Measurements from ENCODE around the gene CASP3.

DNA sequence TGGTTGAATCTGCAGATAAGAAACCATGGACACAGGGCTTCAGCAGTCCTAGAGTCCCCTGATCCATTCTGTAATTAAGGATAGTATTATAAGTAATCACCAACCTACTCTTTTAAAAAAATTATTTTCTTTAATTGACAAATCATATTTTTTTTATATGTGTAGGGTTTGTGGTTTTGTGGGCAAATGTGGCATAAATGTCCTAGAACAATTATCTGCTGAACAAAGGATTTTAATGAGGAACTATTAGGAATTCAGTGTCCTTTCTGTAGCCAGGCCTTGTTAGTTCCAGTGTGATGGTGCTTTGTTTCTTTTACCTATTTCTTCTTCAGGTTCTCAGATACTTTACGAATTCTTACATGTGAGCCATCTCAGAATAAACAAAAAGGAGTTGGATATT lies 32.7 kb upstream of the CASP3 start:
- TF ChIP-seq, protein P1, sequence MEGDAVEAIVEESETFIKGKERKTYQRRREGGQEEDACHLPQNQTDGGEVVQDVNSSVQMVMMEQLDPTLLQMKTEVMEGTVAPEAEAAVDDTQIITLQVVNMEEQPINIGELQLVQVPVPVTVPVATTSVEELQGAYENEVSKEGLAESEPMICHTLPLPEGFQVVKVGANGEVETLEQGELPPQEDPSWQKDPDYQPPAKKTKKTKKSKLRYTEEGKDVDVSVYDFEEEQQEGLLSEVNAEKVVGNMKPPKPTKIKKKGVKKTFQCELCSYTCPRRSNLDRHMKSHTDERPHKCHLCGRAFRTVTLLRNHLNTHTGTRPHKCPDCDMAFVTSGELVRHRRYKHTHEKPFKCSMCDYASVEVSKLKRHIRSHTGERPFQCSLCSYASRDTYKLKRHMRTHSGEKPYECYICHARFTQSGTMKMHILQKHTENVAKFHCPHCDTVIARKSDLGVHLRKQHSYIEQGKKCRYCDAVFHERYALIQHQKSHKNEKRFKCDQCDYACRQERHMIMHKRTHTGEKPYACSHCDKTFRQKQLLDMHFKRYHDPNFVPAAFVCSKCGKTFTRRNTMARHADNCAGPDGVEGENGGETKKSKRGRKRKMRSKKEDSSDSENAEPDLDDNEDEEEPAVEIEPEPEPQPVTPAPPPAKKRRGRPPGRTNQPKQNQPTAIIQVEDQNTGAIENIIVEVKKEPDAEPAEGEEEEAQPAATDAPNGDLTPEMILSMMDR (conservative IDR thresholded peaks at IDR 0.05; ENCODE audit: low read length) = no peak
- TF ChIP-seq EZH2phosphoT487 (IDR thresholded peaks at IDR 0.05; ENCODE audit: borderline replicate concordance) = no peak
